ENCODE results near the gene COPS2.

GRCh38 chr15:49148727-49149126 lies 6.7 kb downstream of the COPS2 start:
- no peak for TF ChIP-seq CTCF (IDR thresholded peaks at IDR 0.05)
- no peak for TF ChIP-seq POLR2A (IDR thresholded peaks at IDR 0.05)
